Urinary bladder (tissue), 4 donors: Measurements from ENCODE around the gene TTN. TPM values are rescaled to one million over a fixed set of nuclear protein-coding genes. Genes with fewer than 3 reads are reported as not detected.

Experiments
- DNase-seq: peaks from one replicate; pipeline ENCODE4 v3.0.0-alpha.2; 2015; ENCODE audit errors: extremely low spot score
- H3K27ac ChIP-seq: one replicate; pipeline ENCODE4 v1.5.1; 2013; ENCODE audit warnings: low read depth, mild to moderate bottlenecking, moderate library complexity
- H3K36me3 ChIP-seq: one replicate; pipeline ENCODE4 v1.6.1; 2013; ENCODE audit warnings: mild to moderate bottlenecking, moderate library complexity; ENCODE audit not compliant: insufficient read depth
- H3K4me1 ChIP-seq: one replicate; pipeline ENCODE4 v1.6.1; 2013; ENCODE audit warnings: mild to moderate bottlenecking, moderate library complexity; ENCODE audit not compliant: insufficient read depth
- H3K4me3 ChIP-seq: one replicate; pipeline ENCODE4 v1.5.1; 2013; ENCODE audit warnings: low read depth, low read length
- WGBS: extraction: QIAGEN DNeasy Blood & Tissue Kit; methylation state at CpG from one replicate; pipeline ENCODE4 v1.1.7; 2013; 5-methylcytosine and 5-hydroxymethylcytosine counted together
- polyA plus RNA-seq: library from polyadenylated mRNA; stranded (reverse); fragments of 200-250 nt; gene quantifications from one replicate; pipeline ENCODE4 v1.2.3, GENCODE V29; 2013
- total RNA-seq: library from RNA; depleted of rRNA; stranded (reverse); fragments of >200 nt; gene quantifications from one replicate; pipeline ENCODE4 v1.2.3, GENCODE V29; 2014
- donor health status: healthy with polysubstance abuse.
- donor health status: healthy.

The TTN gene
- total and polyA plus RNA-seq, 2 donors: 0.04 to 153 TPM

GRCh38 chr2:178644919-178645318 is 162.3 kb downstream of the TTN start:
- Histone ChIP-seq H3K27ac (no peak overlapping the region), H3K4me1 (no peaks in the 10 kb centered on the region), H3K4me3 (no peak overlapping the region), H3K36me3 (no peaks in the 10 kb centered on the region)
- WGBS: 81% methylated on average over 1 of the region's 1 CpG
- no peak for DNase-seq

DNA sequence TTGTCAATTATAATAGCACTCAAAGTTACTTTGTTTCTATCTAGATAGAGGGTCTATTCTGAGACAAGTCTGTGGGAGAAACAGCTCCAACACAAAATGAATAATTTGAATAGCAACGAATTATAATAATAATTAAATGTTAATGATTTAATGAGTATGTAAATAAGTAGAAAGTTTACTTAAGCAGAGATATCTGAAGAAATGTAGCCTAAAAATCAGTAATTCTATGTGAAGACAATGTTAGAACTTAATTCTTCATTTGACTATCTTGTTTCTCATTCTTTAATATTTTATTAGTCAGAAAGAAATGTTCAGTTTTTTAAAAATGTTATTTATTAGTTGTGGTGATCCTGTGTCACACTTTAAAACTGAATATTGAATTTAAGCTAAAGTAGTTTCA is 165.7 kb downstream of the TTN start:
- Histone ChIP-seq H3K4me3 (no peak overlapping the region), H3K27ac (no peak overlapping the region), H3K36me3 (no peaks in the 10 kb centered on the region), H3K4me1 (no peaks in the 10 kb centered on the region)
- DNase-seq: no peak
- 35% methylated on average over 1 of the region's 1 CpG for WGBS

DNA sequence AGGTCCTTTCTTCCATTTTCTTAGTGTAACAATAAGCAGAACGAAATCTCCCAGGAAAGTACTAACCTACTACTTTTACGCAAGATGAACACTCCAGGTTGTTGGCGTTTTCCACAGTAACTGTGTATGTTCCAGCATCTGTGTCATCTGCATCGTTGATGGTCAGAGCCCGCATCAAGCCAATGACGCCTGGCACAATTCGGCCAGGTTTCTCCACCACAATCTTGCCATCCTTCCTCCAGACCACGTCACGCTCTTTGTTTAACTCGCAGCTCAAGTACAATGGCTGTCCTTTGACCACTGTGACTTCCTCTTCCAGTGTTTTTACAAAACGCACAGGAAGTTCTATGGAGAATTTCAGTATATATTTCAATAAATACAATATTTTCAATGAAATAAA is 171.3 kb downstream of the TTN start:
- Histone ChIP-seq H3K36me3 (no peaks in the 10 kb centered on the region), H3K27ac (no peak overlapping the region), H3K4me3 (no peak overlapping the region), H3K4me1 (no peaks in the 10 kb centered on the region)
- no peak for DNase-seq
- 95% methylated on average over 11 of the region's 11 CpGs for WGBS

DNA sequence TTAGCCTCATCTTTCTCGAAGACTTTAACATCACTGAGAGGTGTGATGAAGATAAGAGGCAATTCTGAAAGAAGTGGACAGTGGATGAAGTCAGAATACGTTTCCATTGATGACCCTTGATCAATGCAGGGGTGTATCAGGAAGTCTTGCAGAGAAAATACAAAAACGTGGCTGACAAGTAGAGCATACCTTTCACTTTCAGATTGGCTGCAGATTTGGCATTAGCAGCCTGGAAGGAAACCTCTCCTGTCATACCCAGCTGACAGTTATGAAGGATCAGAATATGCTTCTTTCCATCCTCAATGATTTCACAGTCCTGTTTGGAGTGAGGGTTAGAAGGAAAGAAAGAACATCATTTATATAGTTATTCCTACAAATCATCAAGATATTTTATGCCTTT is 174.5 kb downstream of the TTN start:
- Histone ChIP-seq H3K27ac (no peak overlapping the region), H3K4me1 (no peaks in the 10 kb centered on the region), H3K4me3 (no peak overlapping the region), H3K36me3 (no peaks in the 10 kb centered on the region)
- no peak for DNase-seq
- 63% methylated on average over 3 of the region's 3 CpGs for WGBS

DNA sequence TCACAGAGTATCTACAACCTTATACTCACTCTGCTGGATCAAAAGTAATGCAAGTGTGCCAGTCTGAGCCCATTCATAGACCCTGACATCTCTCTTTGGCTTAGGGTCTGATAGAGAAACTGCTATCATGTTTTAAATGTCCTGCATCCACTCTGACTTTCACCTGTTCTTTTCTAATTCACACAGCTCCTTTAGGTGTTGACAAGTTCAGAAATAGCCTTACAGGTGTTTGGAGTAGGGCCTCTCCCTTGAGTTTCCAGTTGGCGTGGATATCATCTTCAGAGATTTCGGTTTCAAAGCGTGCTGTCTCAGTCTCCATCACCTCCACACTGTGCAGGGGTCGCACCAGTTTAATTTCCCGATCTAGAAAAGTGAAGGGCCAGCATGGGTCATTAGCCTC is 176.6 kb downstream of the TTN start:
- Histone ChIP-seq H3K4me3 (no peak overlapping the region), H3K4me1 (no peaks in the 10 kb centered on the region), H3K27ac (no peak overlapping the region), H3K36me3 (no peaks in the 10 kb centered on the region)
- no peak for DNase-seq
- WGBS: 96% methylated on average over 5 of the region's 5 CpGs

- DNase-seq: no peak
- WGBS: 89% methylated on average over 11 of the region's 11 CpGs
- Histone ChIP-seq H3K4me1 (no peaks in the 10 kb centered on the region), H3K27ac (no peak overlapping the region), H3K4me3 (no peak overlapping the region), H3K36me3 (no peaks in the 10 kb centered on the region)
These were observed 177.8 kb downstream of the TTN start for GRCh38 chr2:178629463-178629862.

GRCh38 chr2:178628605-178629004 is 178.6 kb downstream of the TTN start:
- WGBS: 32% methylated on average over 4 of the region's 4 CpGs
- no peak for DNase-seq
- H3K4me3 ChIP-seq: no peak overlapping the region
- no peaks in the 10 kb centered on the region for H3K4me1 ChIP-seq
- H3K36me3 ChIP-seq: no peaks in the 10 kb centered on the region
- no peak overlapping the region for H3K27ac ChIP-seq

GRCh38 chr2:178627401-178627800 is 179.8 kb downstream of the TTN start:
- no peaks in the 10 kb centered on the region for H3K4me1 ChIP-seq
- no peaks in the 10 kb centered on the region for H3K36me3 ChIP-seq
- no peak for DNase-seq
- 63% methylated on average over 1 of the region's 1 CpG for WGBS
- no peak overlapping the region for H3K27ac ChIP-seq
- H3K4me3 ChIP-seq: no peak overlapping the region

GRCh38 chr2:178615969-178616368 is 191.3 kb downstream of the TTN start:
- H3K36me3 ChIP-seq: peaks cover 3% of the 10 kb centered on the region
- no peak overlapping the region for H3K27ac ChIP-seq
- no peaks in the 10 kb centered on the region for H3K4me1 ChIP-seq
- no peak for DNase-seq
- no peak overlapping the region for H3K4me3 ChIP-seq
- 97% methylated on average over 1 of the region's 1 CpG for WGBS

DNA sequence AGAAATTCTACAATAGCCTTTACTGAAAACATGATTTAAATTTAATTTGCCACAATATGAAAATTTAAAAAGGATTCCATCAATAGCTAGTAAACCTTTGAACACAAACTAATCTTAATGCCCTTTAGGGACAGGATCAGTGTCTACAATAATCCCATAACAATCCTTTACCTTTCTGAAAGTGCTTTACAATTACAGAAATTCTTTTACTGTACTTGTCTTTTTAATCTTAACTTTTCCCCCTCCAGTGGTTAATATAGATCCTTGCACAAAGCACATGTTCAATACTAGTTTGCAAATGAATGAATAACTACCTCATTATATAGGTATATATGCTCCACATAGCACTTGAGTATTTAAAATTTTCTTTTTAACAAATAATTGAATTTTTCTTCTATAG is 204.3 kb downstream of the TTN start:
- no peaks in the 10 kb centered on the region for H3K4me1 ChIP-seq
- peaks cover 2% of the 10 kb centered on the region for H3K36me3 ChIP-seq
- no peak for DNase-seq
- H3K27ac ChIP-seq: no peak overlapping the region
- no peak overlapping the region for H3K4me3 ChIP-seq

DNA sequence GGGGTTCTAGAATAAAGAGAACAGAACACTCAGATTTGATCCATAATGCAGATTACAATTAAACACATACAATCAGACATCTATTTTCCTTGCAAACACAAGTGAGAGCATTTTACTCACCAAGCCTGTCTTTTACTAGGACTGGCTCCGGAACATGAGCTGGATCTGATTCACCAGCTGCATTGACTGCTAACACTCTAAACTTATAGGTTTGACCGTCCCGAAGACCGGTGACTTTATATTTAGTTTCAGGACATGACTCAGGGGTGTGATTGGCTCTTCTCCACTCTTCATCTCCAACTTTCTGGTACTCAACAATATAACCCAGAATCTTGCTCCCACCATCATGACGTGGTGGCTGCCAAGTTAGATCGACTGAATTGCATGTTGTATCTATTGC is 214.6 kb downstream of the TTN start:
- H3K4me3 ChIP-seq: no peak overlapping the region
- H3K36me3 ChIP-seq: peaks cover 6% of the 10 kb centered on the region
- H3K4me1 ChIP-seq: no peaks in the 10 kb centered on the region
- no peak overlapping the region for H3K27ac ChIP-seq
- WGBS: 97% methylated on average over 6 of the region's 6 CpGs
- no peak for DNase-seq

GRCh38 chr2:178589335-178589734 is 217.9 kb downstream of the TTN start:
- Histone ChIP-seq H3K4me1 (no peaks in the 10 kb centered on the region), H3K27ac (no peak overlapping the region), H3K4me3 (no peak overlapping the region), H3K36me3 (peaks cover 6% of the 10 kb centered on the region)
- no peak for DNase-seq
- 89% methylated on average over 2 of the region's 2 CpGs for WGBS

- no peak for DNase-seq
- H3K4me3 ChIP-seq: no peak overlapping the region
- no peaks in the 10 kb centered on the region for H3K4me1 ChIP-seq
- H3K36me3 ChIP-seq: no peaks in the 10 kb centered on the region
- WGBS: 96% methylated on average over 10 of the region's 10 CpGs
- H3K27ac ChIP-seq: no peak overlapping the region
These were observed 222.6 kb downstream of the TTN start for GRCh38 chr2:178584666-178585065.

DNA sequence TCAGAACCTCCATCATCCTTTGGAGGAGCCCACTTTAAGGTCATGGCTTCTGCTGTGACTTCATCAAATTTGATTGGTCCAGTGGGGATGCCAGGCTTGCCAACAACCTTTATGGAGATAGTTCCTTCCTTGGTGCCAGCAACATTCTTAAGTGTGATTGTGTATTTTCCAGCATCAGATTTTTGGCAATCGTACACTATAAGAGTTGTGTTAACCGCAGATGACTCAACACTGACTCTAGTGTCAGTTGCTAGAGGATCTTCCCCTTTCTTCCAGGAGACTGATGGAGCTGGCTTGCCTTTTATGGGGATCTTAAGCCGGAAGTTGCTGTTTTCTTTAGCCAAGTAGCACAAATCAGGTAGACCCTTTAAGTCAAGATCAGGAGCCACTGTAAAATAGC is 228.2 kb downstream of the TTN start:
- Histone ChIP-seq H3K4me1 (no peaks in the 10 kb centered on the region), H3K27ac (no peak overlapping the region), H3K36me3 (no peaks in the 10 kb centered on the region), H3K4me3 (no peak overlapping the region)
- no peak for DNase-seq
- 93% methylated on average over 3 of the region's 3 CpGs for WGBS

DNA sequence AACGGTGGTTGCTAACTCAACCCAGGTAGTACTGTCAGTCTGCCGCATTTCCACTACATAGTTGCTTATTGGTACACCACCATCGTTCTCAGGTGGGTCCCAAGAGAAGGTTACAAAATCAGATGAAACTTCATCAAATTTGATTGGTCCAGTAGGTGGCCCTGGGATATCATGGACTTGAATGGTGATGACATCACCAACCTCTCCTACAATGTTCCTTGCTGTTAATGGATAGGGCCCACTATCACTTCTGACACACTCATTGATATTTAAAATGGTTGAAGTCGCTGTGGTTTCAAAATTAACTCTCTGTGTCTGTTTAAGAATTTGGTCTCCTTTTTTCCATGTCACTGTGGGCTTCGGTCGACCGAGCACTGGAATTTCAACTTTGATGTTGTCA is 232.4 kb downstream of the TTN start:
- DNase-seq: no peak
- no peaks in the 10 kb centered on the region for H3K4me1 ChIP-seq
- WGBS: 96% methylated on average over 7 of the region's 7 CpGs
- H3K36me3 ChIP-seq: no peaks in the 10 kb centered on the region
- H3K27ac ChIP-seq: no peak overlapping the region
- no peak overlapping the region for H3K4me3 ChIP-seq
